Mesothelial cell of epicardium (in vitro differentiated cells): ENCODE measurements around the gene USP43. TPM values are rescaled to one million over a fixed set of nuclear protein-coding genes. Genes with fewer than 3 reads are reported as not detected.

Source experiments
- DNase-seq, 2 experiments: peaks; one replicate each; pipeline ENCODE4 v3.0.0; 2021; ENCODE audit warnings: low spot score in 2 of 2; ENCODE audit not compliant: unreplicated experiment in 2 of 2
- H3K27ac Mint-ChIP-seq: 2 replicates; pipeline ENCODE4 v1.8.0; 2021; ENCODE audit warnings: mixed read lengths
- H3K27me3 Mint-ChIP-seq: 2 replicates; pipeline ENCODE4 v1.8.0; 2021; ENCODE audit warnings: low read depth, mixed read lengths
- H3K36me3 Mint-ChIP-seq: 2 replicates; pipeline ENCODE4 v1.8.0; 2021; ENCODE audit warnings: mixed read lengths
- H3K4me1 Mint-ChIP-seq: 2 replicates; pipeline ENCODE4 v1.8.0; 2021; ENCODE audit warnings: mixed read lengths
- H3K4me3 Mint-ChIP-seq: 2 replicates; pipeline ENCODE4 v1.8.0; 2021; ENCODE audit warnings: mild to moderate bottlenecking, moderate library complexity, mixed read lengths
- H3K9me3 Mint-ChIP-seq: 2 replicates; pipeline ENCODE4 v1.8.0; 2021; ENCODE audit warnings: mixed read lengths
- total RNA-seq: library from RNA; stranded (reverse); gene quantifications from 3 replicates; pipeline ENCODE4 v1.2.1, GENCODE V29; 2021
- TF ChIP-seq, protein P1 (sequence below): fragments of 200-600 bp; sonication (generic); IDR thresholded peaks from one replicate; pipeline ENCODE4 v1.5.0; 2021; ENCODE audit warnings: antibody characterized with exemption; ENCODE audit not compliant: unreplicated experiment

USP43 gene
- total RNA-seq, 1 donor from 2014 or later, result 8.9 TPM

DNA sequence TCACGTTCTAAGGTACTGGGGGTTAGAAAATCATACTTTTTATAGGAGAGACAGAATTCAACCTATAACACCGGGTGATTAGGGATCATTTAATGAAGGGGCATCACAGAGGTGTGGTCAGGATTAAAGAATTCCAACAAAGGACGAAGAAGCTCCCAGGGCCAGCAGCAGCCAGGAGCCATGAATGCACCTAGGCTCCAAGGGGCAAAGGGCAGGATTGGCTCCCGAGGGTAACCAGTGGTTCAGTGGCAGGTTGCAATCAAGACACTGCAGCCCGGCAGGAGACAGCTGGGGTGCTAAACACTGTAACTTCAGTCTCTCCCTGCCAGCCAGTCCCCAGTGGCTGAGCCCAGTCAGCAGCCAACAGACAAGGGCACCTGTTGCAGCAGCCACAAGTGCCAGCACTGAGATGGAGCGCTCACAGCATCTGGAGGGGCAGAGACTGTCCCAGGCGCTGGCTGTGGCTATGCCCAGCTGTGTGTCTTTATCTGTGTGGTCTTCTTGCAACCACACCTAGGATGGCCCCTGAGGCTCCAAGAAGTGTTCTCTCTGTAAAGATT, 122.2 kb downstream of the USP43 start:
- Mint-ChIP-seq H3K9me3 (no peaks in the 10 kb centered on the region), H3K4me3 (no peak overlapping the region), H3K27me3 (peaks cover 40% of the 10 kb centered on the region), H3K27ac (no peak overlapping the region), H3K36me3 (no peaks in the 10 kb centered on the region), H3K4me1 (no peaks in the 10 kb centered on the region)
- TF ChIP-seq, protein P1, sequence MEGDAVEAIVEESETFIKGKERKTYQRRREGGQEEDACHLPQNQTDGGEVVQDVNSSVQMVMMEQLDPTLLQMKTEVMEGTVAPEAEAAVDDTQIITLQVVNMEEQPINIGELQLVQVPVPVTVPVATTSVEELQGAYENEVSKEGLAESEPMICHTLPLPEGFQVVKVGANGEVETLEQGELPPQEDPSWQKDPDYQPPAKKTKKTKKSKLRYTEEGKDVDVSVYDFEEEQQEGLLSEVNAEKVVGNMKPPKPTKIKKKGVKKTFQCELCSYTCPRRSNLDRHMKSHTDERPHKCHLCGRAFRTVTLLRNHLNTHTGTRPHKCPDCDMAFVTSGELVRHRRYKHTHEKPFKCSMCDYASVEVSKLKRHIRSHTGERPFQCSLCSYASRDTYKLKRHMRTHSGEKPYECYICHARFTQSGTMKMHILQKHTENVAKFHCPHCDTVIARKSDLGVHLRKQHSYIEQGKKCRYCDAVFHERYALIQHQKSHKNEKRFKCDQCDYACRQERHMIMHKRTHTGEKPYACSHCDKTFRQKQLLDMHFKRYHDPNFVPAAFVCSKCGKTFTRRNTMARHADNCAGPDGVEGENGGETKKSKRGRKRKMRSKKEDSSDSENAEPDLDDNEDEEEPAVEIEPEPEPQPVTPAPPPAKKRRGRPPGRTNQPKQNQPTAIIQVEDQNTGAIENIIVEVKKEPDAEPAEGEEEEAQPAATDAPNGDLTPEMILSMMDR, result no peak
- no peak for DNase-seq

DNA sequence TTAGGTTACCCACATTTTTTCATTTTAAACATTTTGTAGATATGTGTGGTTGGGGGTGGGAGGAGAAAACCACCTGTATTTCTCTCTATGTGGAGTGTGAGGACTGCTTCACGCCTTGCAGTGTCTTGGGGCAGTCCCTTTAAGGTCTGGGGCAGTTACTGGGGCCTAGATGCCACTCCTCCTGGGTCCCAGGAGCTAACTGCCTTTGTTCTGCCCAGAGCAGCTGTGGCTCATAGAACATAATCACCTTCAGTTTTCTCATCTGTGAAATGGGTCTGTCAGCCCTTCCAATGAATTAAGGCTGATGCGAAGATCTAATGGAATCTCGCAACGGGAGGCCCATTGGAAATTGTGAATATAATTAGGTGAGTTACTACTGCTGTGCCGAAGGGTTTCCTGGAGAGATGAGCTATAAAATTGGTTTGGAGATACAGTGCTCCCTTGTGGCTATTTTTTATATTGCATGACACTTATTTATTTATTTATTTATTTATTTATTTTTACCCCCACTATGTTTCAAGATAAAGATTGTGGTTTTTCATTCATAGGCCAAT, 123.1 kb downstream of the USP43 start:
- DNase-seq, result no peak
- no peaks in the 10 kb centered on the region for H3K36me3 Mint-ChIP-seq
- H3K4me3 Mint-ChIP-seq, result no peak overlapping the region
- peaks cover 32% of the 10 kb centered on the region for H3K27me3 Mint-ChIP-seq
- TF ChIP-seq, protein P1, result peak; percentile 90
- no peaks in the 10 kb centered on the region for H3K4me1 Mint-ChIP-seq
- H3K27ac Mint-ChIP-seq, result no peak overlapping the region
- no peaks in the 10 kb centered on the region for H3K9me3 Mint-ChIP-seq

DNA sequence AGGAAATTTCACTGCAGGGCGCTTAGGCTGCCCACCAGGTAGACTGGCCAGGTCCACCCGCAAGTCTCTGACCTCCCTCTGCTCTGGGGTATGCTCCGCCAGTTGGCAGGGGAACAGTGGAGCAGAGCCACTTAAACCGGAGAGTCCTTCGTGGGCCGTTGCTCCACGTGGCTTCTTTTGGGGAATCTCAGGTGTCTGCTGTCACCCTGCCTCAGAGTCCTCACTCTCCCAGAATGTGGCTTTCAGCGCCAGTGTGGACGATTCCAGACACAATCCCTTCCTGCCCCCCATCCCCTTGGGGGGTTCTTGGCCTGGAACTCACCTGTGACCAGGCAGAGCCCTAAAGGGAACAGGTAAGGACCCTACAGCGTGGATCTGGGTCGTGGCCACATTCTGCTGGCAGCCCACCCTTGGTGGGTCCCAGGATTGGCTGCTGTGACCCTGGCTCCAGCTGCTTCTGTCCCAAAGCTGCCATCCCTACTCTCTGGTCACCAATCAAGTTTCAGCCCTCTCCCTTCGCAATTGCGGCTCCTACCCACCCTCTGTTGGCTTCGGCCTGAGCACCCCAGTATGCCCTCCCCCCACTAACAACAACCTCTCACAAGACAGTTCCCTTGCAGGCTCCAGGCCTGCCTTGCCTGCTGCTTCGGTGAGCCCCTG, 123.8 kb downstream of the USP43 start:
- H3K4me3 Mint-ChIP-seq, result no peak overlapping the region
- TF ChIP-seq, protein P1, result no peak
- no peak for DNase-seq
- H3K36me3 Mint-ChIP-seq, result no peaks in the 10 kb centered on the region
- H3K27ac Mint-ChIP-seq, result no peak overlapping the region
- peaks cover 25% of the 10 kb centered on the region for H3K27me3 Mint-ChIP-seq
- H3K9me3 Mint-ChIP-seq, result no peaks in the 10 kb centered on the region
- no peaks in the 10 kb centered on the region for H3K4me1 Mint-ChIP-seq

DNA sequence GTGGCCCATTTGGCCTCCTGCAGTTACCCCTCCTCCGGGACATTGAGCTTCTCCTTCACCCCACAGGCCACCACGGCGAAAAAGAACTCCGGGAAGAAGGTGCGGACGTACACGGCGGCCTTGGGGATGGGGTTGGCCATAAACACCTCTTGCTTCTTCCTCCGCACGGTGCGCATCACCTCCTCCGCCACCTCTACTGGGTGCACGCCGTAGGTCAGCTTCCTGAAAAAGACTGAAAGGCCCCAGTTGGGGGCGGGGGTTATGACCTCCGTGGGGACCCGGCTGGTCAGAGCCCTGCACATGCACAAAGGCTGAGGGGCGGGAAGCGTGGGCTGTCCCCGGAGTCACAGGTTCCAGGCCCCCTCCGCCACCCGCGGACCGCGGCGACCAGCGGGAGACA, 126.1 kb downstream of the USP43 start:
- Mint-ChIP-seq H3K9me3 (no peaks in the 10 kb centered on the region), H3K27ac (no peak overlapping the region), H3K4me3 (no peak overlapping the region), H3K36me3 (no peaks in the 10 kb centered on the region), H3K4me1 (no peaks in the 10 kb centered on the region), H3K27me3 (peaks cover 4% of the 10 kb centered on the region)
- DNase-seq, result no peak
- TF ChIP-seq, protein P1, result no peak

GRCh38 chr17:9772658-9773057, 127.3 kb downstream of the USP43 start:
- H3K9me3 Mint-ChIP-seq, result no peaks in the 10 kb centered on the region
- no peak overlapping the region for H3K27ac Mint-ChIP-seq
- TF ChIP-seq, protein P1, result no peak
- no peak overlapping the region for H3K4me3 Mint-ChIP-seq
- no peaks in the 10 kb centered on the region for H3K4me1 Mint-ChIP-seq
- H3K36me3 Mint-ChIP-seq, result no peaks in the 10 kb centered on the region
- no peak for DNase-seq
- H3K27me3 Mint-ChIP-seq, result peaks cover 11% of the 10 kb centered on the region
